Fibroblast of lung (primary cell): ENCODE measurements around the gene SLX9. TPM values are rescaled to one million over a fixed set of nuclear protein-coding genes. Genes with fewer than 3 reads are reported as not detected.

Experiments used
- DNase-seq, 2 donors: peaks; one replicate each; pipeline versions ENCODE4 v3.0.0 to v3.0.0-alpha.2; 2010; ENCODE audit warnings: low read depth in 2 of 2
- H2AFZ ChIP-seq: 2 replicates; pipeline ENCODE4 v1.5.1; 2012; ENCODE audit warnings: low read length, control low read depth, inconsistent platforms
- H3K27ac ChIP-seq: 2 replicates; pipeline ENCODE4 v1.5.1; 2011; ENCODE audit warnings: low read length, control low read depth; ENCODE audit not compliant: insufficient read depth
- H3K27me3 ChIP-seq: 2 replicates; pipeline ENCODE4 v1.5.1; 2011; ENCODE audit warnings: mild to moderate bottlenecking, low read length; ENCODE audit not compliant: control insufficient read depth, insufficient read depth
- H3K36me3 ChIP-seq: 2 replicates; pipeline ENCODE4 v1.5.1; 2011; ENCODE audit warnings: low read length; ENCODE audit not compliant: control insufficient read depth, insufficient read depth
- H3K4me1 ChIP-seq: 2 replicates; pipeline ENCODE4 v1.5.1; 2011; ENCODE audit warnings: low read length; ENCODE audit not compliant: control insufficient read depth, insufficient read depth; ENCODE audit errors: extremely low read depth
- H3K4me2 ChIP-seq: 2 replicates; pipeline ENCODE4 v1.5.1; 2011; ENCODE audit warnings: low read length, control low read depth; ENCODE audit not compliant: insufficient read depth; ENCODE audit errors: extremely low read depth
- H3K4me3 ChIP-seq, 4 experiments: fragments of 200-600 bp in 1 of 4; sonication (generic) in 1 of 4; replicated peaks in 1 of 4; 2 replicates each; pipeline ENCODE4 v1.5.1; 2011 to 2016; ENCODE audit warnings: low read length in 4 of 4, low read depth in 3 of 4, mild to moderate bottlenecking in 3 of 4, control low read depth in 2 of 4, inconsistent platforms in 1 of 4, mixed read lengths in 1 of 4; ENCODE audit not compliant: insufficient read depth in 1 of 4; ENCODE audit errors: control extremely low read depth in 1 of 4
- H3K79me2 ChIP-seq: 2 replicates; pipeline ENCODE4 v1.5.1; 2012; ENCODE audit warnings: mild to moderate bottlenecking, low read length, inconsistent platforms; ENCODE audit not compliant: control insufficient read depth, insufficient read depth
- H3K9ac ChIP-seq: 2 replicates; pipeline ENCODE4 v1.5.1; 2011; ENCODE audit warnings: mild to moderate bottlenecking, low read length, control low read depth; ENCODE audit not compliant: insufficient read depth
- H3K9me3 ChIP-seq: 2 replicates; pipeline ENCODE4 v1.5.1; 2012; ENCODE audit warnings: low read depth, low read length; ENCODE audit not compliant: control insufficient read depth, insufficient read depth
- H4K20me1 ChIP-seq: 2 replicates; pipeline ENCODE4 v1.5.1; 2011; ENCODE audit warnings: low read length; ENCODE audit not compliant: control insufficient read depth, insufficient read depth; ENCODE audit errors: extremely low read depth
- EZH2 ChIP-seq: IDR thresholded peaks from 2 replicates; pipeline ENCODE4 v1.5.1; 2012; ENCODE audit warnings: low read length, control low read depth, mild to moderate bottlenecking; ENCODE audit errors: missing control alignments
- polyA plus RNA-seq, 2 donors: library from polyadenylated mRNA; depleted of rRNA in 1 of 2; stranded (reverse) in 1 of 2; unstranded in 1 of 2; fragments of >200 nt; gene quantifications; 2 replicates each; pipeline ENCODE4 v1.2.1, GENCODE V29; 2011 to 2012; ENCODE audit warnings: missing spikeins in 1 of 2
- total RNA-seq: library from RNA; depleted of rRNA; stranded (reverse); fragments of >200 nt; gene quantifications from 2 replicates; pipeline ENCODE4 v1.2.1, GENCODE V29; 2014
- TF ChIP-seq, protein P1 (sequence below), 2 donors: IDR thresholded peaks in 1 of 2; conservative IDR thresholded peaks in 1 of 2; 1 replicate in 1 of 2; 2 replicates in 1 of 2; pipeline ENCODE4 v1.5.1; 2011 to 2012; ENCODE audit warnings: low read length in 2 of 2, control low read depth in 1 of 2, inconsistent platforms in 1 of 2, low read depth in 1 of 2, mild to moderate bottlenecking in 1 of 2

The SLX9 gene
- total and polyA plus RNA-seq, 2 donors (not counting 1 experiment from before 2014, with no cell fraction given) = 9.7 to 14.9 TPM

DNA sequence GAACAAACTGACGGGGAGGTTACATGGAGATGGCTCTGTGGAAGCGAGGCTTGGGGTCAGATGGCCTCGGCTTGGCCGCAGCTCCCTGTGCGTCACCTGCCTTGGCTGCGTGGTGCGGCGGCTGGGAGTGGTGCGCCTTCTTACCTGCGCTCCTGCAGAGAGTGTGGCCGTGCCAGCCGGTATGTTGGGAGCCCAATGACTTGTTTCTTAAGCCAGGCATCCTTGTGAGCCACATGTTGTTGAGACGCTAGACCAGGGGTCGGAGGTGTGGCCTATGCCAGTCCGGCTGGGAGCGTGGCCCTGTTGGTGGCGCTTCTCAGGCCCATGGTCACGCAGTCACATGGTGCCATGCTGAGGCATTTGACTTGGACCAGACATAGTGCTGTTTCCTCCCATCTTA, 10.5 kb downstream of the SLX9 start:
- no peaks in the 10 kb centered on the region for H3K4me1 ChIP-seq
- no peaks in the 10 kb centered on the region for H3K9me3 ChIP-seq
- H3K4me3 ChIP-seq = no peak overlapping the region
- DNase-seq = no peak
- TF ChIP-seq, protein P1, sequence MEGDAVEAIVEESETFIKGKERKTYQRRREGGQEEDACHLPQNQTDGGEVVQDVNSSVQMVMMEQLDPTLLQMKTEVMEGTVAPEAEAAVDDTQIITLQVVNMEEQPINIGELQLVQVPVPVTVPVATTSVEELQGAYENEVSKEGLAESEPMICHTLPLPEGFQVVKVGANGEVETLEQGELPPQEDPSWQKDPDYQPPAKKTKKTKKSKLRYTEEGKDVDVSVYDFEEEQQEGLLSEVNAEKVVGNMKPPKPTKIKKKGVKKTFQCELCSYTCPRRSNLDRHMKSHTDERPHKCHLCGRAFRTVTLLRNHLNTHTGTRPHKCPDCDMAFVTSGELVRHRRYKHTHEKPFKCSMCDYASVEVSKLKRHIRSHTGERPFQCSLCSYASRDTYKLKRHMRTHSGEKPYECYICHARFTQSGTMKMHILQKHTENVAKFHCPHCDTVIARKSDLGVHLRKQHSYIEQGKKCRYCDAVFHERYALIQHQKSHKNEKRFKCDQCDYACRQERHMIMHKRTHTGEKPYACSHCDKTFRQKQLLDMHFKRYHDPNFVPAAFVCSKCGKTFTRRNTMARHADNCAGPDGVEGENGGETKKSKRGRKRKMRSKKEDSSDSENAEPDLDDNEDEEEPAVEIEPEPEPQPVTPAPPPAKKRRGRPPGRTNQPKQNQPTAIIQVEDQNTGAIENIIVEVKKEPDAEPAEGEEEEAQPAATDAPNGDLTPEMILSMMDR (conservative IDR thresholded peaks at IDR 0.05 in 1 of 2, IDR thresholded peaks at IDR 0.05 in 1 of 2; ENCODE audit: low read depth in 1 of 2, low read length in 2 of 2) = no peak
- no peak for TF ChIP-seq EZH2
- peaks cover 8% of the 10 kb centered on the region for H3K36me3 ChIP-seq
- no peaks in the 10 kb centered on the region for H3K27me3 ChIP-seq
- no peak overlapping the region for H2AFZ ChIP-seq
- H3K4me2 ChIP-seq = no peak overlapping the region
- no peaks in the 10 kb centered on the region for H4K20me1 ChIP-seq
- H3K9ac ChIP-seq = no peak overlapping the region
- H3K27ac ChIP-seq = no peak overlapping the region
- peaks cover 4% of the 10 kb centered on the region for H3K79me2 ChIP-seq

DNA sequence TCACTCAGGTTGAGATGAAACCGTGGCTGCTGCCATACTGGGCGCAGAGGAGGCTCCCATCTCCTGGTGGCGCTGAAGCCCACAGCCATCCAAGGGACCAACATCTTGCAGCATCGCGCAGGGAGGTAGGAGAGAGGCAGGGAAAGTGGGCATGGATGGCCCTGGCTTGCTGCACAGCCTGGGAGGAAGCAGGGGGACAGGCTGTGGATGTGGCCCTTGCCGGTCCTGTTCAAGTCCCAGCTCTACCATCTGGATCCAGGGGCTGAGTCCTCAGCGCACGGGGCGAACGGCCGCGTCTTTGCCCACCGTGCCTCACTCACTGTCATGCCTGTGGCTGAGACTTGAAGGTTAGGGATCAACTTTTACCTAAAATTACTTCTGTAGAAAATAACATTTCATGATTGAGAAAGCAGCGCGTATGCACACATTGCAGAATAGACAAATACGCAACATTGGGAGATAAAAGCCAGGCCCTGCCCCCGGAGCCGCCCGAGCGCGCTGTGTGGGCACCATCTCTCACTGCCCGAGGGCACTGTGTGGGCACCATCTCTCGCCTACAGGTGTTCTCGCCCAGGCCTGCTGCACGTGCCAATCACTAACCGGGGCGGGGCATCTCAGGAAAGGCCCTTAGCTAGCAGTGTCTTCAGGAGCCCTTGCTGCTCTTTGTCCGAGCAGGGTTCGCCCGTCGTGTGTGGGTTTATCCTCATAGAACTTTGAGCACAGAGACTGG, 11.5 kb downstream of the SLX9 start:
- Histone ChIP-seq H4K20me1 (no peaks in the 10 kb centered on the region), H2AFZ (no peak overlapping the region)
- TF ChIP-seq, protein P1 (conservative IDR thresholded peaks at IDR 0.05 in 1 of 2, IDR thresholded peaks at IDR 0.05 in 1 of 2; ENCODE audit: low read depth in 1 of 2, low read length in 2 of 2) = no peak
- no peak for TF ChIP-seq EZH2

GRCh38 chr21:44952116-44952928, 12.5 kb downstream of the SLX9 start:
- no peak overlapping the region for H3K27ac ChIP-seq
- no peak overlapping the region for H3K9ac ChIP-seq
- no peaks in the 10 kb centered on the region for H3K9me3 ChIP-seq
- no peak overlapping the region for H2AFZ ChIP-seq
- H3K79me2 ChIP-seq = peaks cover 2% of the 10 kb centered on the region
- H3K36me3 ChIP-seq = peaks cover 7% of the 10 kb centered on the region
- no peaks in the 10 kb centered on the region for H3K4me1 ChIP-seq
- no peak for TF ChIP-seq EZH2
- TF ChIP-seq, protein P1 (conservative IDR thresholded peaks at IDR 0.05 in 1 of 2, IDR thresholded peaks at IDR 0.05 in 1 of 2; ENCODE audit: low read depth in 1 of 2, low read length in 2 of 2) = no peak
- DNase-seq = no peak
- H3K4me3 ChIP-seq = no peak overlapping the region
- H4K20me1 ChIP-seq = no peaks in the 10 kb centered on the region
- no peak overlapping the region for H3K4me2 ChIP-seq
- H3K27me3 ChIP-seq = no peaks in the 10 kb centered on the region

More for the DNA sequence above, 11.5 kb downstream of the SLX9 start:
- H3K4me1 ChIP-seq = no peaks in the 10 kb centered on the region
- H3K9me3 ChIP-seq = no peaks in the 10 kb centered on the region
- no peak overlapping the region for H3K27ac ChIP-seq
- no peak overlapping the region for H3K4me3 ChIP-seq
- H3K79me2 ChIP-seq = peaks cover 4% of the 10 kb centered on the region
- no peaks in the 10 kb centered on the region for H3K27me3 ChIP-seq
- H3K36me3 ChIP-seq = peaks cover 7% of the 10 kb centered on the region
- DNase-seq = no peak
- H3K9ac ChIP-seq = no peak overlapping the region
- no peak overlapping the region for H3K4me2 ChIP-seq
